GM12892 (cell line): ENCODE measurements around the gene NIPAL1.

Experiments
- DNase-seq: peaks from one replicate; pipeline ENCODE4 v3.0.0; 2011; ENCODE audit not compliant: insufficient read length
- FAIRE-seq: peaks from 2 replicates; lab custom pipeline; 2011; peaks lifted over from hg19 to GRCh38; lab: Jason Lieb, UNC
- POLR2A ChIP-seq: IDR thresholded peaks from 2 replicates; pipeline ENCODE4 v1.6.1; 2011; ENCODE audit warnings: low read depth, low read length, control low read depth
- POLR2AphosphoS5 ChIP-seq: IDR thresholded peaks from 2 replicates; pipeline ENCODE4 v1.6.1; 2011; ENCODE audit warnings: low read depth, low read length, control low read depth
- TAF1 ChIP-seq: IDR thresholded peaks from 2 replicates; pipeline ENCODE4 v1.6.1; 2011; ENCODE audit warnings: low read depth, mild to moderate bottlenecking, control low read depth, low read length, borderline replicate concordance

NIPAL1 gene

DNA sequence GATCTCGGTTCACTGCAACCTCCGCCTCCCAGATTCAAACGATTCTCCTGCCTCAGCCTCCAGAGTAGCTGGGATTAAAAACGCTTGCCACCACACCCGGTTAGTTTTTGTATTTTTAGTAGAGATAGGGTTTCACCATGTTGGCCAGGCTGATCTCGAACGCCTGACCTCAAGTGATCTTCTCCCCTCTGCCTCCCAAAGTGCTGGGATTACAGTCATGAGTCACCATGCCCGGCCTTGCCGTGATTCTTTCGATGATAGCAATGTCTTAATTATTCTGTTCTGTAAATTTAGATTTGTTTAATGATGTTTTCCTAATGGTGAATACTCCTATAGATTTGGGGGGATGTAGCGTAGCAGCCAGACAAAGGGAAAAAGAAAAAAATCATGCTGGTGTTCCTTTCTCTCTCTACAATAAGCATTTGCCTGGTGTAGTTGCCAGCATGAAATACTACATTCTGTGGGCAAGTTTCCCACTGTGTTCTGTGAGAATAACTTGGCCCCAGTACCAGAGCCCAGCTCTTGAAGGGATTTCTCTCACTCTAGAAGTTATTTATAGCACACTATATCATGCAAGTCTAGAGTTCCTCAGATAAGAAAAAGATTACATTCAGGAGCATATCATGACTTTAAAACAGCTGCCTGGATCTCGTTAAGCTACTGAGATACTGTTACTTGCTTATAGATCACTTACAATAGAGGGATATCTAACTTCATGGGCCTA lies 15.4 kb downstream of the NIPAL1 start:
- DNase-seq, result no peak
- TF ChIP-seq TAF1 (no peak), POLR2A (no peak), POLR2AphosphoS5 (no peak)
- FAIRE-seq, result no peak

- FAIRE-seq (no peak), DNase-seq (no peak)
- TF ChIP-seq TAF1 (no peak), POLR2AphosphoS5 (no peak), POLR2A (no peak)
Observed at GRCh38 chr4:48032721-48033120, 16.1 kb downstream of the NIPAL1 start.

- FAIRE-seq (no peak), DNase-seq (no peak)
- TF ChIP-seq TAF1 (no peak), POLR2AphosphoS5 (no peak), POLR2A (no peak)
Observed at GRCh38 chr4:48033412-48033811, 16.8 kb downstream of the NIPAL1 start.

- DNase-seq, result no peak
- FAIRE-seq, result peak; percentile 46
- TF ChIP-seq TAF1 (no peak), POLR2AphosphoS5 (no peak), POLR2A (no peak)
Observed at GRCh38 chr4:48033825-48034413, 17.3 kb downstream of the NIPAL1 start.

DNA sequence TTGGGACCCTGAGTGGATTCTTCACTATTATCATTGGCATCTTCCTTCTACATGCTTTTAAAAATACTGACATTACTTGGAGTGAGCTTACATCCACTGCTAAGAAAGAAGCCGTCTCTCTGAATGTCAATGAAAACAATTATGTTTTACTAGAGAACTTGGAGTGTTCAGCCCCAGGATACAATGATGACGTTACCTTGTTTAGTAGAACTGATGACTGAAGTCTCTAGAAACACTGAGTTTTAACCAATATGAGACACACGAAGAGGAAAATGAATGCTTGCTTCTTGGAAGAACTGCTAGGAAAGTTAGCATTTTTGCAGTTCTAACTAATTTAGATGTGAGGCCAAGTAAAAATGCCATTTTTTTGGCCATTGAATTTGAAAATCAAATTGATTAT lies 19.4 kb downstream of the NIPAL1 start:
- DNase-seq (no peak), FAIRE-seq (no peak)
- TF ChIP-seq POLR2A, result no peak
- no peak for TF ChIP-seq TAF1
- TF ChIP-seq POLR2AphosphoS5, result no peak

- peak; percentile 30 for FAIRE-seq
- TF ChIP-seq TAF1 (no peak), POLR2A (no peak)
Observed at GRCh38 chr4:48037117-48037462, 20.5 kb downstream of the NIPAL1 start.

DNA sequence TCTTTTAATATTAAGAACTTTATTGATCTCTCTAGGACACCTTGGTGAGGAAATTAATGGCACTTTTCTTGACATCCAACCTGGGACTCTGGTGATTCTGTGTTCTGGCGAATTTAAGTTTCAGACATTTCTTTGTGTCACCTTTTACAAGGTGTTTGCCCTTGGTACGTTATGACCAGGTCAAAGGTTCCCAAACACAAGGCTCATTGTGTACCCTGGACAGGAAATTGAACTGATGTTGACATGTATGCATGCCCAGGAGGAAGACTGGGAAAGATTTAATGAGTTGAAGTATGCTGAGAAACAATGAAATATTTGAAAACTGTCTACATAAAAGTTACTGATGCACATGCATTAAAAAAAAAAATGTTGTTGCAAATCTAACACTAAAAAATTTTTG lies 22.1 kb downstream of the NIPAL1 start:
- FAIRE-seq (no peak), DNase-seq (no peak)
- TF ChIP-seq POLR2A, result no peak
- no peak for TF ChIP-seq TAF1
- no peak for TF ChIP-seq POLR2AphosphoS5

More at GRCh38 chr4:48037117-48037462, 20.5 kb downstream of the NIPAL1 start:
- DNase-seq, result no peak

GRCh38 chr4:48039561-48039960 lies 23.0 kb downstream of the NIPAL1 start:
- DNase-seq, result no peak
- no peak for TF ChIP-seq POLR2AphosphoS5
- TF ChIP-seq POLR2A, result no peak
- no peak for TF ChIP-seq TAF1
- FAIRE-seq, result no peak

DNA sequence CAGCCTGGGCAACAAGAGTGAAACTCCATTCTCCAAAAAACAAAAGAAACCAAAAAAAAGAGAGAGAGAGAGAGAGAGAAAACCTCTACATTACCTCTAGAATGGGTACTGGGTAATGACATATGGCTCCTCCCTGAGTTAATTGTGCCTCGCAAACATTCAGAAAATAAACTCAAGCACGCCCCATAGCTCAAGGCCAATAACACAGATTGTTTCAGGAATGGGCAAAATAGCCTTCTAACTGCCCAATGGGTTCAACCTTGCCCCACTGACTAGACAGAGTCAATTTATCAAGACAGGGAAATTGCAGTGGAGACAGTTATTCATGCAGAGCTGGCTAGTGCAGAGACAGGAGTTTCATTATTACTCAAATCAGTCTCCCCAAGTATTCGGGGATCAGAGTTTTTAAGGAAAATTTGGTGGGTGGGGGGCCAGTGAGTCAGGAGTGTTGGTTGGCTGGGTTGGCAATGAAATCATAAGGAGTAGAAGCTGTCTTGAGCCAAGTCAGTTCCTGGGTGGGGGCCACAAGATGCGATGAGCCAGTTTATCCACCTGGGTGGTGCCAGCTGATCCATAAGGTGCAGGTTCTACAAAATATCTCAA lies 25.1 kb downstream of the NIPAL1 start:
- TF ChIP-seq TAF1 (no peak), POLR2A (no peak), POLR2AphosphoS5 (no peak)
- peak; percentile 91 for FAIRE-seq
- DNase-seq, result no peak

DNA sequence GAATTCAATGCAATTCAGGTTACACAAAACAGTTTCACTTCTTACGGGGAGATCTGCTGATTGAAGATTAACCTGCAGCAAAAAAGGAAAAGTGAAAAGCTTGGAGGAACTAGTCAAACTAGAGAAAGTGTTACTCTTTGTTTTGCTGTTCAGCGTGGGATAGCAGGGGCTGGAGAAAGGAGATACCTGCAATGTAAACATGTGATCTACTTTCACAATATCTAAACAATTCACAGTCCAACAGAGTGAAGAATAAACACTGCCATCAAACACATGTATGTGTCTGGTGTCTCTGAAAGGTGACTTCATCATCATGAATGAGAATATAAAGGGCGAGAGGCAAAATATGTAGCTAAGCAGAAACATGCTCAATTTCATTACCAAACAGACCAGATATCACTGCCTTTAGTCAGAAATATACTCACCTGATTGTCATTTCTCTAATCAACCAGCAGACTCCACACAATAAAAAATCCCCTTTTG lies 26.4 kb downstream of the NIPAL1 start:
- no peak for DNase-seq
- TF ChIP-seq POLR2AphosphoS5 (no peak), POLR2A (no peak)
- no peak for FAIRE-seq

GRCh38 chr4:48043504-48043903 lies 26.9 kb downstream of the NIPAL1 start:
- DNase-seq, result no peak
- no peak for FAIRE-seq
- no peak for TF ChIP-seq POLR2A

- TF ChIP-seq POLR2A (no peak), POLR2AphosphoS5 (no peak), TAF1 (no peak)
- DNase-seq (no peak), FAIRE-seq (no peak)
Observed at GRCh38 chr4:48044298-48044697, 27.7 kb downstream of the NIPAL1 start.
